Mucosa of descending colon (tissue), 3 donors: ENCODE data around the gene ESRP2. TPM values are rescaled to one million over a fixed set of nuclear protein-coding genes. Genes with fewer than 3 reads are reported as not detected.

ENCODE experiments used
- ATAC-seq: fragments of 200-7000 bp; cut with Tn5 transposase; one replicate; pipeline ENCODE4 v1.9.1; 2020; ENCODE audit warnings: mild to moderate bottlenecking, moderate library complexity
- DNase-seq, 3 donors: peaks; one replicate each; pipeline ENCODE4 v3.0.0-alpha.2; 2020
- H3K36me3 ChIP-seq: fragments of 200-600 bp; one replicate; pipeline ENCODE4 v1.8.0; 2021; ENCODE audit warnings: low read depth, mild to moderate bottlenecking
- H3K4me1 ChIP-seq: fragments of 200-600 bp; one replicate; pipeline ENCODE4 v1.8.0; 2021; ENCODE audit warnings: low read depth, mild to moderate bottlenecking
- H3K4me3 ChIP-seq: fragments of 200-600 bp; one replicate; pipeline ENCODE4 v1.8.0; 2021; ENCODE audit warnings: mild to moderate bottlenecking
- H3K9me3 ChIP-seq: fragments of 200-600 bp; one replicate; pipeline ENCODE4 v1.8.0; 2021; ENCODE audit warnings: mild to moderate bottlenecking
- CTCF ChIP-seq: fragments of 200-600 bp; IDR thresholded peaks from one replicate; pipeline ENCODE4 v1.8.0; 2022; ENCODE audit warnings: antibody characterized with exemption, mild to moderate bottlenecking
- intact Hi-C, 2 donors: fragments of 100-400 bp; cut with DNase I in 1 of 2; cut with micrococcal nuclease in 1 of 2; formaldehyde crosslinking; loops; one replicate each; pipeline versions ENCODE4 v1.11.0 to v1.11.1; 2022; cut with DNase I, micrococcal nuclease
- long read RNA-seq, 2 donors: library from polyadenylated mRNA; unstranded; transcript quantifications; one replicate each; pipeline ENCODE4 v2.0.0, GENCODE V29; 2019 to 2021
- total RNA-seq, 3 donors: library from RNA; stranded (reverse); fragmentation: NEBNext Ultra II Directional in 2 of 3; extraction: Animal tissue kit (Norgen Biotek cat#: 25700) in 2 of 3; gene quantifications; one replicate each; pipeline versions ENCODE4 v1.2.1 to v1.2.4, GENCODE V29; 2021 to 2023
- donor health status: DM: no; HTN: no; CAD: no; lungs with moderate emphysema.
- donor health status: DM: no; HTN: no; CAD: no.
- donor health status: DM: no; HTN: yes; CAD: no.

ESRP2 gene
- 100 to 1,000 TPM in 1 of 3 donors, 10 to 100 TPM in 2; 46.6 to 125 (median 94.5) TPM for total RNA-seq
- long read RNA-seq, donor 1, transcript ESRP2-202 (15 exons, 3,793 nt): major isoform, 7 of 26 reads
- long read RNA-seq, donor 1, partial matches to known transcripts: 13 of 26 reads
- long read RNA-seq, donor 1, other reads (novel, unspliced or antisense): 6 of 26 reads
- long read RNA-seq, donor 2, partial matches to known transcripts: 2 of 8 reads
- long read RNA-seq, donor 2, other reads (novel, unspliced or antisense): 3 of 8 reads

GRCh38 chr16:68235887-68236136, at the start of gene ESRP2:
ESRP2 (minus strand) TSS chr16:68236127; CDS start chr16:68236045, 82 bp downstream.
- intact Hi-C loops: no loop called here
- DNase-seq (no peak), ATAC-seq (no peak)
- H3K4me3 ChIP-seq: peak within 1 kb of the TSS; percentile 29
- H3K4me1 ChIP-seq: peaks cover 25% of the 10 kb centered on the region
- H3K36me3 ChIP-seq: peaks cover 3% of the 10 kb centered on the region
- no peaks in the 10 kb centered on the region for H3K9me3 ChIP-seq
- no peak for TF ChIP-seq CTCF

- TF ChIP-seq CTCF: no peak
- Histone ChIP-seq H3K9me3 (no peaks in the 10 kb centered on the region), H3K4me1 (peaks cover 21% of the 10 kb centered on the region), H3K4me3 (no peak overlapping the region), H3K36me3 (no peaks in the 10 kb centered on the region)
- no peak for DNase-seq
- no peak for ATAC-seq
- intact Hi-C loops: no loop called here
Measured at GRCh38 chr16:68285683-68286082, 49.8 kb upstream of the ESRP2 start.

- ATAC-seq (peak; percentile 47), DNase-seq (peak in 1 of 3 donors; percentile 39)
- no peaks in the 10 kb centered on the region for H3K9me3 ChIP-seq
- H3K4me3 ChIP-seq: no peak overlapping the region
- H3K36me3 ChIP-seq: no peaks in the 10 kb centered on the region
- no peak for TF ChIP-seq CTCF
- H3K4me1 ChIP-seq: peaks cover 21% of the 10 kb centered on the region
- intact Hi-C loops: no loop called here
Measured at GRCh38 chr16:68284847-68285246, 48.9 kb upstream of the ESRP2 start.

GRCh38 chr16:68283801-68284598, 48.1 kb upstream of the ESRP2 start:
- no peak for TF ChIP-seq CTCF
- peaks cover 21% of the 10 kb centered on the region for H3K4me1 ChIP-seq
- intact Hi-C loops: no loop called here
- H3K36me3 ChIP-seq: no peaks in the 10 kb centered on the region
- no peaks in the 10 kb centered on the region for H3K9me3 ChIP-seq
- no peak for DNase-seq
- no peak overlapping the region for H3K4me3 ChIP-seq
- ATAC-seq: peak; percentile 31

- Histone ChIP-seq H3K4me3 (no peak overlapping the region), H3K4me1 (peaks cover 21% of the 10 kb centered on the region), H3K9me3 (no peaks in the 10 kb centered on the region), H3K36me3 (no peaks in the 10 kb centered on the region)
- no peak for DNase-seq
- intact Hi-C loops: no loop called here
- ATAC-seq: no peak
- TF ChIP-seq CTCF: no peak
Measured at GRCh38 chr16:68283346-68283745, 47.4 kb upstream of the ESRP2 start.
